Measurements from ENCODE around the gene MAPK9.

Gene MAPK9

GRCh38 chr5:180334751-180335613, 43.1 kb upstream of the MAPK9 start:
- Histone ChIP-seq H2AK5ac (ENCODE audit: low read depth, low read length) (no peak overlapping the region), H4K91ac (ENCODE audit: low read depth, low read length, poor library complexity) (no peak overlapping the region), H3K36me3 (replicated peaks in 1 of 2; ENCODE audit: control insufficient read depth in 2 of 2, insufficient read depth in 2 of 2, low read length in 2 of 2) (peaks cover 45 to 52% of the 10 kb centered on the region in 2 donors), H3K9me3 (replicated peaks in 1 of 2; ENCODE audit: control insufficient read depth in 2 of 2, insufficient read depth in 1 of 2, low read depth in 1 of 2, low read length in 2 of 2) (peaks cover 0 to 2% of the 10 kb centered on the region in 2 donors), H3K79me1 (ENCODE audit: low read depth, low read length) (peaks cover 4% of the 10 kb centered on the region), H3K27me3 (ENCODE audit: control insufficient read depth in 3 of 3, insufficient read depth in 3 of 3, low read depth in 1 of 3, low read length in 3 of 3) (no peaks in the 10 kb centered on the region), H2BK120ac (ENCODE audit: low read depth, low read length) (no peak overlapping the region), H3K18ac (ENCODE audit: low read length) (no peak overlapping the region), H2BK15ac (ENCODE audit: low read length) (no peak overlapping the region), H3K14ac (ENCODE audit: low read length) (no peak overlapping the region), H2BK12ac (ENCODE audit: low read length) (no peak overlapping the region), H3K9ac (ENCODE audit: low read depth, low read length, poor library complexity) (no peak overlapping the region), H2AFZ (ENCODE audit: low read length) (no peak overlapping the region), H3K23ac (ENCODE audit: low read depth, low read length, poor library complexity) (no peak overlapping the region), H2BK5ac (ENCODE audit: low read length) (no peak overlapping the region), H3K4me1 (ENCODE audit: control insufficient read depth in 2 of 2, insufficient read depth in 1 of 2, low read depth in 1 of 2, low read length in 2 of 2) (peaks cover 0 to 6% of the 10 kb centered on the region in 2 donors), H3K4me3 (ENCODE audit: low read length in 2 of 2) (peak overlapping the region in 1 of 2 donors; percentile 44), H3K4ac (ENCODE audit: low read length) (no peak overlapping the region), H3K4me2 (ENCODE audit: insufficient read depth, low read length, poor library complexity, severe bottlenecking) (no peak overlapping the region), H3K27ac (replicated peaks; ENCODE audit: low read length) (no peak overlapping the region), H4K8ac (ENCODE audit: low read depth, low read length) (no peak overlapping the region)
- no CpG with 5 or more reads among the region's 15 CpGs for WGBS, 2 donors (ENCODE audit: extremely low coverage in 2 of 2, insufficient read length in 2 of 2, insufficient replicate concordance in 1 of 2)
- DNase-seq (ENCODE audit: low spot score), result no peak

- Histone ChIP-seq H3K23ac (ENCODE audit: low read depth, low read length, poor library complexity) (no peak overlapping the region), H4K8ac (ENCODE audit: low read depth, low read length) (no peak overlapping the region)
These were observed 42.3 kb upstream of the MAPK9 start for GRCh38 chr5:180334176-180334575.

GRCh38 chr5:180333661-180334060, 41.8 kb upstream of the MAPK9 start:
- no peak overlapping the region for H3K14ac ChIP-seq (ENCODE audit: low read length)
- peaks cover 48 to 62% of the 10 kb centered on the region in 2 donors for H3K36me3 ChIP-seq (replicated peaks in 1 of 2; ENCODE audit: control insufficient read depth in 2 of 2, insufficient read depth in 2 of 2, low read length in 2 of 2)
- H2BK15ac ChIP-seq (ENCODE audit: low read length), result no peak overlapping the region
- no peak overlapping the region for H2BK5ac ChIP-seq (ENCODE audit: low read length)
- peak overlapping the region in 1 of 2 donors; percentile 1 for H3K4me3 ChIP-seq (ENCODE audit: low read length in 2 of 2)
- H3K4me1 ChIP-seq (ENCODE audit: control insufficient read depth in 2 of 2, insufficient read depth in 1 of 2, low read depth in 1 of 2, low read length in 2 of 2), result peaks cover 0 to 6% of the 10 kb centered on the region in 2 donors
- H2AFZ ChIP-seq (ENCODE audit: low read length), result no peak overlapping the region
- no peak overlapping the region for H3K9ac ChIP-seq (ENCODE audit: low read depth, low read length, poor library complexity)
- H3K27ac ChIP-seq (replicated peaks; ENCODE audit: low read length), result no peak overlapping the region
- no peak for DNase-seq (ENCODE audit: low spot score)
- no peak overlapping the region for H4K91ac ChIP-seq (ENCODE audit: low read depth, low read length, poor library complexity)
- H3K4me2 ChIP-seq (ENCODE audit: insufficient read depth, low read length, poor library complexity, severe bottlenecking), result no peak overlapping the region
- H3K18ac ChIP-seq (ENCODE audit: low read length), result no peak overlapping the region
- H2AK5ac ChIP-seq (ENCODE audit: low read depth, low read length), result no peak overlapping the region
- no peaks in the 10 kb centered on the region for H3K27me3 ChIP-seq (ENCODE audit: control insufficient read depth in 3 of 3, insufficient read depth in 3 of 3, low read depth in 1 of 3, low read length in 3 of 3)
- no peak overlapping the region for H2BK12ac ChIP-seq (ENCODE audit: low read length)
- H3K4ac ChIP-seq (ENCODE audit: low read length), result no peak overlapping the region
- peaks cover 0 to 2% of the 10 kb centered on the region in 2 donors for H3K9me3 ChIP-seq (replicated peaks in 1 of 2; ENCODE audit: control insufficient read depth in 2 of 2, insufficient read depth in 1 of 2, low read depth in 1 of 2, low read length in 2 of 2)
- no peak overlapping the region for H3K23ac ChIP-seq (ENCODE audit: low read depth, low read length, poor library complexity)
- no peak overlapping the region for H2BK120ac ChIP-seq (ENCODE audit: low read depth, low read length)
- H4K8ac ChIP-seq (ENCODE audit: low read depth, low read length), result no peak overlapping the region
- WGBS, 2 donors (ENCODE audit: extremely low coverage in 2 of 2, insufficient read length in 2 of 2, insufficient replicate concordance in 1 of 2), result no CpG with 5 or more reads among the region's 4 CpGs
- H3K79me1 ChIP-seq (ENCODE audit: low read depth, low read length), result peaks cover 4% of the 10 kb centered on the region

More at GRCh38 chr5:180334176-180334575, 42.3 kb upstream of the MAPK9 start:
- Histone ChIP-seq H2AFZ (ENCODE audit: low read length) (no peak overlapping the region), H4K91ac (ENCODE audit: low read depth, low read length, poor library complexity) (no peak overlapping the region), H2BK120ac (ENCODE audit: low read depth, low read length) (no peak overlapping the region), H2BK12ac (ENCODE audit: low read length) (no peak overlapping the region), H3K36me3 (replicated peaks in 1 of 2; ENCODE audit: control insufficient read depth in 2 of 2, insufficient read depth in 2 of 2, low read length in 2 of 2) (peaks cover 47 to 57% of the 10 kb centered on the region in 2 donors), H2BK15ac (ENCODE audit: low read length) (no peak overlapping the region), H3K14ac (ENCODE audit: low read length) (no peak overlapping the region), H3K18ac (ENCODE audit: low read length) (no peak overlapping the region), H3K4me1 (ENCODE audit: control insufficient read depth in 2 of 2, insufficient read depth in 1 of 2, low read depth in 1 of 2, low read length in 2 of 2) (peaks cover 0 to 6% of the 10 kb centered on the region in 2 donors), H3K4me2 (ENCODE audit: insufficient read depth, low read length, poor library complexity, severe bottlenecking) (no peak overlapping the region), H3K79me1 (ENCODE audit: low read depth, low read length) (peaks cover 4% of the 10 kb centered on the region), H2BK5ac (ENCODE audit: low read length) (no peak overlapping the region), H3K27ac (replicated peaks; ENCODE audit: low read length) (no peak overlapping the region), H3K9ac (ENCODE audit: low read depth, low read length, poor library complexity) (no peak overlapping the region), H3K4me3 (ENCODE audit: low read length in 2 of 2) (peak overlapping the region in 1 of 2 donors; percentile 1), H3K4ac (ENCODE audit: low read length) (no peak overlapping the region), H3K9me3 (replicated peaks in 1 of 2; ENCODE audit: control insufficient read depth in 2 of 2, insufficient read depth in 1 of 2, low read depth in 1 of 2, low read length in 2 of 2) (peaks cover 0 to 2% of the 10 kb centered on the region in 2 donors), H3K27me3 (ENCODE audit: control insufficient read depth in 3 of 3, insufficient read depth in 3 of 3, low read depth in 1 of 3, low read length in 3 of 3) (no peaks in the 10 kb centered on the region), H2AK5ac (ENCODE audit: low read depth, low read length) (no peak overlapping the region)
- no peak for DNase-seq (ENCODE audit: low spot score)
- no CpG with 5 or more reads among the region's 6 CpGs for WGBS, 2 donors (ENCODE audit: extremely low coverage in 2 of 2, insufficient read length in 2 of 2, insufficient replicate concordance in 1 of 2)

GRCh38 chr5:180332861-180333260, 41.0 kb upstream of the MAPK9 start:
- no CpG with 5 or more reads among the region's 3 CpGs for WGBS, 2 donors (ENCODE audit: extremely low coverage in 2 of 2, insufficient read length in 2 of 2, insufficient replicate concordance in 1 of 2)
- H2BK120ac ChIP-seq (ENCODE audit: low read depth, low read length), result no peak overlapping the region
- no peak overlapping the region for H2BK12ac ChIP-seq (ENCODE audit: low read length)
- no peaks in the 10 kb centered on the region for H3K27me3 ChIP-seq (ENCODE audit: control insufficient read depth in 3 of 3, insufficient read depth in 3 of 3, low read depth in 1 of 3, low read length in 3 of 3)
- H2AK5ac ChIP-seq (ENCODE audit: low read depth, low read length), result no peak overlapping the region
- no peak overlapping the region for H2AFZ ChIP-seq (ENCODE audit: low read length)
- no peak overlapping the region for H3K4ac ChIP-seq (ENCODE audit: low read length)
- no peak overlapping the region for H3K18ac ChIP-seq (ENCODE audit: low read length)
- peaks cover 53 to 66% of the 10 kb centered on the region in 2 donors for H3K36me3 ChIP-seq (replicated peaks in 1 of 2; ENCODE audit: control insufficient read depth in 2 of 2, insufficient read depth in 2 of 2, low read length in 2 of 2)
- H3K23ac ChIP-seq (ENCODE audit: low read depth, low read length, poor library complexity), result no peak overlapping the region
- no peak overlapping the region for H2BK5ac ChIP-seq (ENCODE audit: low read length)
- peaks cover 0 to 6% of the 10 kb centered on the region in 2 donors for H3K4me1 ChIP-seq (ENCODE audit: control insufficient read depth in 2 of 2, insufficient read depth in 1 of 2, low read depth in 1 of 2, low read length in 2 of 2)
- no peak overlapping the region for H3K27ac ChIP-seq (replicated peaks; ENCODE audit: low read length)
- H3K14ac ChIP-seq (ENCODE audit: low read length), result no peak overlapping the region
- H3K9ac ChIP-seq (ENCODE audit: low read depth, low read length, poor library complexity), result no peak overlapping the region
- H4K8ac ChIP-seq (ENCODE audit: low read depth, low read length), result no peak overlapping the region
- no peak overlapping the region for H2BK15ac ChIP-seq (ENCODE audit: low read length)
- H4K91ac ChIP-seq (ENCODE audit: low read depth, low read length, poor library complexity), result no peak overlapping the region
- H3K4me3 ChIP-seq (ENCODE audit: low read length in 2 of 2), result no peak overlapping the region
- H3K9me3 ChIP-seq (replicated peaks in 1 of 2; ENCODE audit: control insufficient read depth in 2 of 2, insufficient read depth in 1 of 2, low read depth in 1 of 2, low read length in 2 of 2), result peaks cover 0 to 2% of the 10 kb centered on the region in 2 donors
- H3K4me2 ChIP-seq (ENCODE audit: insufficient read depth, low read length, poor library complexity, severe bottlenecking), result no peak overlapping the region
- H3K79me1 ChIP-seq (ENCODE audit: low read depth, low read length), result peaks cover 2% of the 10 kb centered on the region
- no peak for DNase-seq (ENCODE audit: low spot score)
